8988T (cell line): ENCODE data around the gene PLD5.
"Not testable (repeated sequence)": the region's sequence is repeated elsewhere in the genome, so short reads cannot be mapped to it uniquely, and the experiment has no call there.

ENCODE experiments used
- DNase-seq: peaks from one replicate; pipeline ENCODE4 v3.0.0; 2011

PLD5 gene

GRCh38 chr1:242416657-242417056 lies 107.8 kb downstream of the PLD5 start:
- no peak for DNase-seq

- DNase-seq: no peak
These were observed 111.6 kb downstream of the PLD5 start for GRCh38 chr1:242412921-242413320.

GRCh38 chr1:242411901-242412300 lies 112.6 kb downstream of the PLD5 start:
- DNase-seq: no peak

GRCh38 chr1:242405947-242406346 lies 118.5 kb downstream of the PLD5 start:
- DNase-seq: no peak

- no peak for DNase-seq
These were observed 120.2 kb downstream of the PLD5 start for GRCh38 chr1:242404296-242404695.

- no peak for DNase-seq
These were observed 121.5 kb downstream of the PLD5 start for GRCh38 chr1:242402956-242403355.

- DNase-seq: no peak
These were observed 122.6 kb downstream of the PLD5 start for GRCh38 chr1:242401937-242402336.

GRCh38 chr1:242398351-242398750 lies 126.1 kb downstream of the PLD5 start:
- no peak for DNase-seq

GRCh38 chr1:242391896-242392295 lies 132.6 kb downstream of the PLD5 start:
- DNase-seq: no peak

GRCh38 chr1:242376121-242376520 lies 148.4 kb downstream of the PLD5 start:
- DNase-seq: not testable (repeated sequence)

GRCh38 chr1:242350446-242350845 lies 174.1 kb downstream of the PLD5 start:
- DNase-seq: not testable (repeated sequence)

GRCh38 chr1:242349636-242350035 lies 174.9 kb downstream of the PLD5 start:
- DNase-seq: no peak

- DNase-seq: not testable (repeated sequence)
These were observed 193.6 kb downstream of the PLD5 start for GRCh38 chr1:242330865-242331264.

- DNase-seq: not testable (repeated sequence)
These were observed 197.1 kb downstream of the PLD5 start for GRCh38 chr1:242327381-242327780.

GRCh38 chr1:242321981-242322380 lies 202.5 kb downstream of the PLD5 start:
- DNase-seq: not testable (repeated sequence)

- no peak for DNase-seq
These were observed 206.4 kb downstream of the PLD5 start for GRCh38 chr1:242318140-242318539.

- not testable (repeated sequence) for DNase-seq
These were observed 209.6 kb downstream of the PLD5 start for GRCh38 chr1:242314865-242315264.

- not testable (repeated sequence) for DNase-seq
These were observed 210.3 kb downstream of the PLD5 start for GRCh38 chr1:242314085-242314649.

GRCh38 chr1:242308681-242309080 lies 215.8 kb downstream of the PLD5 start:
- not testable (repeated sequence) for DNase-seq

GRCh38 chr1:242293781-242294180 lies 230.7 kb downstream of the PLD5 start:
- DNase-seq: not testable (repeated sequence)

GRCh38 chr1:242288067-242288466 lies 236.4 kb downstream of the PLD5 start:
- not testable (repeated sequence) for DNase-seq

GRCh38 chr1:242282758-242283485 lies 241.6 kb downstream of the PLD5 start:
- DNase-seq: not testable (repeated sequence)

GRCh38 chr1:242278406-242278805 lies 246.1 kb downstream of the PLD5 start:
- DNase-seq: not testable (repeated sequence)

GRCh38 chr1:242276769-242277168 lies 247.7 kb downstream of the PLD5 start:
- not testable (repeated sequence) for DNase-seq

GRCh38 chr1:242267004-242267403 lies 257.5 kb downstream of the PLD5 start:
- DNase-seq: not testable (repeated sequence)
